ENCODE measurements around the gene FASTKD1.

DNA sequence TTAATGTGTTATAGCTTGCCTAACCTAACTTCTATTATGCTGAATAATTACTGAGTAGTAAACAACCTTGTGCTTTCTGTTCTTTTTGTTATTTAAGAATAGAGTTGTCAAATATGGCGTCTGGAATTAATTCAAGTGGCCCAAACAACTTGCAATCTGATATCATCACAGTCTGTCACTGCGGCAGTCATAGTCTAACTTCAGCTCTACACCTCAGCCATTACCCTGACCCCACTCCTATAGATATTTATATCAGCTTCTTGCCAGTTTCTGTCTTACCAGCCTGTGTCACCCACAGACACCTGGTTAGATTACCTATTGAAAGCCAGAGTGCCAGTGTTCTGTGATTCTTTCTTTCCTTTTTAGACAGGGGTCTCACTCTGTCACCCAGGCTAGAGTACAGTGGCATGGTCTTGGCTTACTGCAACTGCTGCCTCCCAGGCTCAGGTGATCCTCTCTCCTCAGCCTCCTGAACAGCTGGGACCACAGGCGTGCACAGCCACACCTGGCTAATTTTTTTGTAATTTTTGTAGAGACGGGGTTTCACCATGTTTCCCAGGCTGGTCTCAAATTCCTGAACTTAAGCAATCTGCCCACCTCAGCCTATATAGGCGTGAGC, 78.2 kb downstream of the FASTKD1 start:
- TF ChIP-seq, protein P1, sequence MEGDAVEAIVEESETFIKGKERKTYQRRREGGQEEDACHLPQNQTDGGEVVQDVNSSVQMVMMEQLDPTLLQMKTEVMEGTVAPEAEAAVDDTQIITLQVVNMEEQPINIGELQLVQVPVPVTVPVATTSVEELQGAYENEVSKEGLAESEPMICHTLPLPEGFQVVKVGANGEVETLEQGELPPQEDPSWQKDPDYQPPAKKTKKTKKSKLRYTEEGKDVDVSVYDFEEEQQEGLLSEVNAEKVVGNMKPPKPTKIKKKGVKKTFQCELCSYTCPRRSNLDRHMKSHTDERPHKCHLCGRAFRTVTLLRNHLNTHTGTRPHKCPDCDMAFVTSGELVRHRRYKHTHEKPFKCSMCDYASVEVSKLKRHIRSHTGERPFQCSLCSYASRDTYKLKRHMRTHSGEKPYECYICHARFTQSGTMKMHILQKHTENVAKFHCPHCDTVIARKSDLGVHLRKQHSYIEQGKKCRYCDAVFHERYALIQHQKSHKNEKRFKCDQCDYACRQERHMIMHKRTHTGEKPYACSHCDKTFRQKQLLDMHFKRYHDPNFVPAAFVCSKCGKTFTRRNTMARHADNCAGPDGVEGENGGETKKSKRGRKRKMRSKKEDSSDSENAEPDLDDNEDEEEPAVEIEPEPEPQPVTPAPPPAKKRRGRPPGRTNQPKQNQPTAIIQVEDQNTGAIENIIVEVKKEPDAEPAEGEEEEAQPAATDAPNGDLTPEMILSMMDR (IDR thresholded peaks at IDR 0.05; ENCODE audit: borderline replicate concordance, extremely low read depth, low read length, poor library complexity, severe bottlenecking): no peak
- TF ChIP-seq EZH2 (IDR thresholded peaks at IDR 0.05; ENCODE audit: borderline replicate concordance, low read depth, low read length, severe bottlenecking): no peak

All from DND-41 (cell line).